B cell (primary cell): Measurements from ENCODE around the gene SIK3. TPM values are rescaled to one million over a fixed set of nuclear protein-coding genes. Genes with fewer than 3 reads are reported as not detected.

Experiments
- ATAC-seq: fragments of 200-7000 bp; cut with Tn5 transposase; one replicate; pipeline ENCODE4 v1.10.0; 2021; ENCODE audit warnings: low read depth, mild to moderate bottlenecking, moderate number of reproducible peaks, moderate library complexity
- CTCF ChIA-PET: fragments of 350-600 bp; sonication (Branson Sonifier 250); formaldehyde crosslinking; loops from one replicate; lab custom pipeline; 2021; ENCODE audit warnings: antibody characterized with exemption, inconsistent platforms; lab: Charles Lee
- POLR2A ChIA-PET: fragments of 350-600 bp; sonication (Branson Sonifier 250); formaldehyde crosslinking; loops from one replicate; lab custom pipeline; 2021; ENCODE audit warnings: antibody characterized with exemption; lab: Charles Lee
- DNase-seq: peaks from one replicate; pipeline ENCODE4 v3.0.0; 2013
- H2AFZ ChIP-seq: 2 replicates; pipeline ENCODE4 v1.6.1; 2012; ENCODE audit warnings: mild to moderate bottlenecking, low read depth, low read length; ENCODE audit not compliant: insufficient read depth, poor library complexity, severe bottlenecking
- H3K27ac ChIP-seq, 2 donors: 1 replicate in 1 of 2; 2 replicates in 1 of 2; pipeline ENCODE4 v1.5.1; 2012 to 2013; ENCODE audit warnings: low read length in 2 of 2, mild to moderate bottlenecking in 2 of 2, moderate library complexity in 1 of 2
- H3K27me3 ChIP-seq, 4 experiments: fragments of 200-600 bp in 1 of 4; sonication (generic) in 1 of 4; replicated peaks in 1 of 4; 1 replicate in 2 of 4; 2 replicates in 2 of 4; pipeline versions ENCODE4 v1.6.1 to v1.7.0; 2013 to 2016; ENCODE audit warnings: low read length in 3 of 4, mild to moderate bottlenecking in 2 of 4, mixed read lengths in 1 of 4, moderate library complexity in 1 of 4; ENCODE audit not compliant: insufficient read depth in 4 of 4, control insufficient read depth in 3 of 4; ENCODE audit errors: control extremely low read depth in 1 of 4
- H3K36me3 ChIP-seq, 2 experiments: replicated peaks in 1 of 2; 1 replicate in 1 of 2; 2 replicates in 1 of 2; pipeline versions ENCODE4 v1.6.1 to v1.7.1; 2013; ENCODE audit warnings: low read length in 1 of 2; ENCODE audit not compliant: insufficient read depth in 2 of 2, control insufficient read depth in 1 of 2; ENCODE audit errors: control extremely low read depth in 1 of 2, extremely low read depth in 1 of 2
- H3K4me1 ChIP-seq, 2 donors: fragments of 200-600 bp in 1 of 2; sonication (generic) in 1 of 2; 1 replicate in 1 of 2; 2 replicates in 1 of 2; pipeline versions ENCODE4 v1.5.1 to v1.6.1; 2013 to 2017; ENCODE audit warnings: low read length in 2 of 2; ENCODE audit not compliant: control insufficient read depth in 2 of 2, insufficient read depth in 2 of 2
- H3K4me2 ChIP-seq: replicated peaks from 2 replicates; pipeline ENCODE3; 2012; ENCODE audit warnings: mild to moderate bottlenecking, low read depth, low read length; ENCODE audit not compliant: poor library complexity, severe bottlenecking
- H3K4me3 ChIP-seq, 5 experiments: fragments of 200-600 bp in 1 of 5; sonication (generic) in 1 of 5; 1 replicate in 3 of 5; 2 replicates in 2 of 5; pipeline versions ENCODE4 v1.5.1 to v1.7.0; 2011 to 2016; ENCODE audit warnings: low read length in 4 of 5, mild to moderate bottlenecking in 4 of 5, low read depth in 2 of 5, control low read depth in 1 of 5, moderate library complexity in 1 of 5; ENCODE audit not compliant: insufficient read depth in 1 of 5; ENCODE audit errors: control extremely low read depth in 1 of 5, extremely low read depth in 1 of 5
- H3K79me2 ChIP-seq: fragments of 200-600 bp; sonication (generic); one replicate; pipeline ENCODE4 v1.6.0; 2016; ENCODE audit warnings: low read length; ENCODE audit not compliant: control insufficient read depth, insufficient read depth
- H3K9ac ChIP-seq: fragments of 200-600 bp; sonication (generic); 2 replicates; pipeline ENCODE4 v1.6.1; 2017; ENCODE audit warnings: mild to moderate bottlenecking, low read length, moderate library complexity
- H3K9me3 ChIP-seq, 3 donors: one replicate each; pipeline versions ENCODE4 v1.6.1 to v1.7.1; 2013; ENCODE audit warnings: low read length in 2 of 3; ENCODE audit not compliant: control insufficient read depth in 2 of 3, insufficient read depth in 1 of 3; ENCODE audit errors: control extremely low read depth in 1 of 3
- H4K20me1 ChIP-seq: 2 replicates; pipeline ENCODE4 v1.6.0; 2012; ENCODE audit warnings: mild to moderate bottlenecking, low read length; ENCODE audit not compliant: insufficient read depth, control insufficient read depth, poor library complexity, severe bottlenecking
- H3K27ac Mint-ChIP-seq: one replicate; pipeline ENCODE4 v1.8.0; 2021; ENCODE audit warnings: mixed read lengths
- H3K27me3 Mint-ChIP-seq: one replicate; pipeline ENCODE4 v1.8.0; 2021; ENCODE audit warnings: mixed read lengths
- H3K4me1 Mint-ChIP-seq: one replicate; pipeline ENCODE4 v1.8.0; 2021; ENCODE audit warnings: mixed read lengths
- H3K4me3 Mint-ChIP-seq: one replicate; pipeline ENCODE4 v1.8.0; 2021; ENCODE audit warnings: mixed read lengths
- H3K9me3 Mint-ChIP-seq: one replicate; pipeline ENCODE4 v1.8.0; 2022; ENCODE audit warnings: mixed read lengths; ENCODE audit not compliant: insufficient read depth
- EZH2 ChIP-seq: IDR thresholded peaks from 2 replicates; pipeline ENCODE4 v1.6.1; 2012; ENCODE audit warnings: borderline replicate concordance, low read depth, mild to moderate bottlenecking, moderate library complexity, low read length; ENCODE audit not compliant: insufficient read depth, poor library complexity, severe bottlenecking
- WGBS: methylation state at CpG from one replicate; pipeline ENCODE4 v1.1.5; 2013; ENCODE audit warnings: missing lambda C conversion rate; ENCODE audit not compliant: insufficient coverage; 5-methylcytosine and 5-hydroxymethylcytosine counted together
- intact Hi-C: fragments of 100-400 bp; cut with micrococcal nuclease; formaldehyde crosslinking; loops from one replicate; pipeline ENCODE4 v1.10.0; 2022
- polyA plus RNA-seq: library from polyadenylated mRNA; depleted of rRNA; stranded (reverse); fragments of >200 nt; gene quantifications from 2 replicates; pipeline ENCODE4 v1.2.3, GENCODE V29; 2012
- total RNA-seq, 2 donors: library from RNA; stranded (reverse); fragments of 120-200 nt in 1 of 2; gene quantifications; 1 replicate in 1 of 2; 2 replicates in 1 of 2; pipeline versions ENCODE4 v1.2.3 to v1.2.4, GENCODE V29; 2013 to 2022
- TF ChIP-seq, protein P1 (sequence below): fragments of 200-600 bp; IDR thresholded peaks from one replicate; pipeline ENCODE4 v1.8.0; 2022; ENCODE audit warnings: antibody characterized with exemption, mild to moderate bottlenecking

The SIK3 gene
- total and polyA plus RNA-seq, 2 donors (not counting 1 experiment from before 2014, with no cell fraction given), result 36.5 to 180 TPM

DNA sequence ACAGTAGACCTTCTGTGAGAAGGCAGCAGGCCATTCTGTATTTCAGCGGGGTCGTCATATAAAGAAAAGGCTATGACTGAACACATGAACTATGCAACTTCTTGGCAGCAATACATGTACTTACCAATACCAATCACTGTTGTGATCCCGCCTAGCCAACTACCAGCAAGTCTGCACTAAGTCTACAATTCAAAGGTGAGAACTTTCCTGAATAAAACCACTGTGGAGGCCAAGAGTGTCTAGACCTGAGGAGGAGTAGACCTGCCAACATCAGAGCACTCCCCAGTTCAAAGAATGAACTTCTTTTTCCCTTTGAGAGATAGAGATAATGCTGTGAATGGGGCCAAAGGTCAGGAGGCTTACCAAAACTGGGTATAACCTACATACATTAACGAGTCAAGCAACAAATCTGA is 108.2 kb downstream of the SIK3 start:
- Mint-ChIP-seq H3K4me3 (no peak overlapping the region), H3K4me1 (peaks cover 78% of the 10 kb centered on the region), H3K27me3 (no peaks in the 10 kb centered on the region), H3K27ac (no peak overlapping the region), H3K9me3 (no peaks in the 10 kb centered on the region)
- CTCF ChIA-PET, result no interaction called here
- Histone ChIP-seq H3K4me2 (no peak overlapping the region), H4K20me1 (peaks cover 4% of the 10 kb centered on the region), H3K27me3 (no peaks in the 10 kb centered on the region), H3K4me1 (peaks cover 53 to 71% of the 10 kb centered on the region in 2 donors), H3K79me2 (peaks cover 96% of the 10 kb centered on the region), H3K36me3 (no peaks in the 10 kb centered on the region), H3K27ac (peak overlapping the region in 1 of 2 donors; percentile 52), H3K9ac (no peak overlapping the region), H3K9me3 (peaks cover 0 to 3% (median 0%) of the 10 kb centered on the region in 3 donors), H2AFZ (no peak overlapping the region), H3K4me3 (no peak overlapping the region)
- 100% methylated on average over 2 of the region's 4 CpGs for WGBS
- TF ChIP-seq, protein P1, sequence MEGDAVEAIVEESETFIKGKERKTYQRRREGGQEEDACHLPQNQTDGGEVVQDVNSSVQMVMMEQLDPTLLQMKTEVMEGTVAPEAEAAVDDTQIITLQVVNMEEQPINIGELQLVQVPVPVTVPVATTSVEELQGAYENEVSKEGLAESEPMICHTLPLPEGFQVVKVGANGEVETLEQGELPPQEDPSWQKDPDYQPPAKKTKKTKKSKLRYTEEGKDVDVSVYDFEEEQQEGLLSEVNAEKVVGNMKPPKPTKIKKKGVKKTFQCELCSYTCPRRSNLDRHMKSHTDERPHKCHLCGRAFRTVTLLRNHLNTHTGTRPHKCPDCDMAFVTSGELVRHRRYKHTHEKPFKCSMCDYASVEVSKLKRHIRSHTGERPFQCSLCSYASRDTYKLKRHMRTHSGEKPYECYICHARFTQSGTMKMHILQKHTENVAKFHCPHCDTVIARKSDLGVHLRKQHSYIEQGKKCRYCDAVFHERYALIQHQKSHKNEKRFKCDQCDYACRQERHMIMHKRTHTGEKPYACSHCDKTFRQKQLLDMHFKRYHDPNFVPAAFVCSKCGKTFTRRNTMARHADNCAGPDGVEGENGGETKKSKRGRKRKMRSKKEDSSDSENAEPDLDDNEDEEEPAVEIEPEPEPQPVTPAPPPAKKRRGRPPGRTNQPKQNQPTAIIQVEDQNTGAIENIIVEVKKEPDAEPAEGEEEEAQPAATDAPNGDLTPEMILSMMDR, result no peak
- no peak for TF ChIP-seq EZH2
- intact Hi-C loops, result no loop called here
- POLR2A ChIA-PET, result interaction anchor here (0.6 kb wide), 1 partner anchor 60 kb away, joined by 3 read pairs; no protein-coding TSS in a partner anchor
- DNase-seq (no peak), ATAC-seq (no peak)

DNA sequence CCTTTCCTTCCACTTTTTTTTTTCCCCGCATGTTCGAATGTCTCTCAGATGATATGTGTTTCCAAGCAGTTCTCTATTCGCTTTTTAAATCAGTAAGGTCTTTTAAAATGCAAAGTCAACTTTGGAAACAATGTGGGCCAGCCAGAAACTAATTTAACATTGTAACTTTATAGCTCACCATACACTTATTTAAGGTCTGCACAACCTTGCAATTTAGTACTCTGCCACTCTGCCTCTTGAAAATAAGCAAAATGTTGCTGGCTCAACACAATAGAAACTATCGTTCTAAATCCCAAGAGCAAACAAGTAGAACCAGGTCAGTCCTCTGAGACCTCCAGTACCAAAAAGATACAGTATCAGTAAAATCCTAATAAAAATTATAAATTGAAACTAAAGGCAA is 109.0 kb downstream of the SIK3 start:
- Histone ChIP-seq H3K27ac (peak overlapping the region in 1 of 2 donors; percentile 52), H4K20me1 (peaks cover 4% of the 10 kb centered on the region), H3K4me3 (no peak overlapping the region), H3K4me2 (peak overlapping the region; percentile 28), H3K9me3 (peaks cover 0 to 3% (median 0%) of the 10 kb centered on the region in 3 donors), H3K36me3 (no peaks in the 10 kb centered on the region), H3K9ac (no peak overlapping the region), H3K27me3 (no peaks in the 10 kb centered on the region), H2AFZ (no peak overlapping the region), H3K79me2 (peaks cover 97% of the 10 kb centered on the region), H3K4me1 (peaks cover 53 to 70% of the 10 kb centered on the region in 2 donors)
- ChIA-PET POLR2A (no interaction called here), CTCF (interaction anchor here (0.7 kb wide), 1 partner anchor 31 kb away, joined by 3 read pairs; no protein-coding TSS in a partner anchor)
- Mint-ChIP-seq H3K27ac (peak overlapping the region; percentile 18), H3K27me3 (no peaks in the 10 kb centered on the region), H3K4me3 (peak overlapping the region; percentile 5), H3K9me3 (no peaks in the 10 kb centered on the region), H3K4me1 (peaks cover 80% of the 10 kb centered on the region)
- no peak for TF ChIP-seq EZH2
- TF ChIP-seq, protein P1, result no peak
- DNase-seq, result no peak
- intact Hi-C loops, result no loop called here
- ATAC-seq, result no peak
- WGBS, result 83% methylated on average over 1 of the region's 4 CpGs
